22Rv1 (cell line): Measurements from ENCODE around the gene CACNB4.

ENCODE experiments used
- ZFX ChIP-seq: fragments of 450-650 bp; IDR thresholded peaks from 2 replicates; pipeline ENCODE4 v1.6.1; 2017; ENCODE audit warnings: antibody characterized with exemption, borderline replicate concordance
- TF ChIP-seq, protein P1 (sequence below): fragments of 450-650 bp; IDR thresholded peaks from 2 replicates; pipeline ENCODE4 v1.5.1; 2017; ENCODE audit warnings: mild to moderate bottlenecking

DNA sequence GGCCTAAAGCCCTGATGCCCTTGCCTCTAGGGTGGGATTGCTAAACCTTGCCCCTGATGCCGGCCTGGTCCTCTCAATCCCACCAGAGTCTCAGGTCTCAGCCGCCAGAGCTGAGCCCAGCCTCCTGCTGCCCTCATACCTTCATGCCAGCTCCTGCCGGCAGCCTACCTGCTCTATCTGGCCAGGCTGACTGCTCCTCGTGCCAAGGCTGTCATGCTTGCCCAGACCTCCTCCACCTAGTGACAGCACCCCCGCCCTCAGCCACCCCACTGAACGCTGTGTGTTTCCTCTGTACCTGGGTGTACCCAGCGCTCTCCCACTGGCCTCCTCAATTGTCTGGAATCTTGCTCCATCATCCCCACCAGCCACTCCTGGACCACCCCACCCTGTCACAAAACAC lies 120.1 kb downstream of the CACNB4 start:
- TF ChIP-seq, protein P1, sequence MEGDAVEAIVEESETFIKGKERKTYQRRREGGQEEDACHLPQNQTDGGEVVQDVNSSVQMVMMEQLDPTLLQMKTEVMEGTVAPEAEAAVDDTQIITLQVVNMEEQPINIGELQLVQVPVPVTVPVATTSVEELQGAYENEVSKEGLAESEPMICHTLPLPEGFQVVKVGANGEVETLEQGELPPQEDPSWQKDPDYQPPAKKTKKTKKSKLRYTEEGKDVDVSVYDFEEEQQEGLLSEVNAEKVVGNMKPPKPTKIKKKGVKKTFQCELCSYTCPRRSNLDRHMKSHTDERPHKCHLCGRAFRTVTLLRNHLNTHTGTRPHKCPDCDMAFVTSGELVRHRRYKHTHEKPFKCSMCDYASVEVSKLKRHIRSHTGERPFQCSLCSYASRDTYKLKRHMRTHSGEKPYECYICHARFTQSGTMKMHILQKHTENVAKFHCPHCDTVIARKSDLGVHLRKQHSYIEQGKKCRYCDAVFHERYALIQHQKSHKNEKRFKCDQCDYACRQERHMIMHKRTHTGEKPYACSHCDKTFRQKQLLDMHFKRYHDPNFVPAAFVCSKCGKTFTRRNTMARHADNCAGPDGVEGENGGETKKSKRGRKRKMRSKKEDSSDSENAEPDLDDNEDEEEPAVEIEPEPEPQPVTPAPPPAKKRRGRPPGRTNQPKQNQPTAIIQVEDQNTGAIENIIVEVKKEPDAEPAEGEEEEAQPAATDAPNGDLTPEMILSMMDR: no peak
- no peak for TF ChIP-seq ZFX
